Activated B cell treated with CpG ODN at 0.5 μM for 24 hours (primary cell): ENCODE measurements around the gene ING1. TPM values are rescaled to one million over a fixed set of nuclear protein-coding genes. Genes with fewer than 3 reads are reported as not detected.

Source experiments
- ATAC-seq: fragments of 200-7000 bp; cut with Tn5 transposase; one replicate; pipeline ENCODE4 v1.10.0; 2021; ENCODE audit warnings: low read depth, mild to moderate bottlenecking, moderate library complexity
- CTCF ChIA-PET: fragments of 350-600 bp; sonication (Branson Sonifier 250); formaldehyde crosslinking; loops from one replicate; lab custom pipeline; 2021; ENCODE audit warnings: antibody characterized with exemption; lab: Charles Lee
- POLR2A ChIA-PET: fragments of 350-600 bp; sonication (Branson Sonifier 250); formaldehyde crosslinking; loops from one replicate; lab custom pipeline; 2021; ENCODE audit warnings: antibody characterized with exemption; lab: Charles Lee
- DNase-seq: peaks from one replicate; pipeline ENCODE4 v3.0.0; 2022
- H3K27ac Mint-ChIP-seq: one replicate; pipeline ENCODE4 v1.8.0; 2020; ENCODE audit warnings: mixed read lengths
- H3K27me3 Mint-ChIP-seq: one replicate; pipeline ENCODE4 v1.8.0; 2021; ENCODE audit warnings: mixed read lengths
- H3K36me3 Mint-ChIP-seq: one replicate; pipeline ENCODE4 v1.8.0; 2021; ENCODE audit warnings: low read depth, mixed read lengths
- H3K4me1 Mint-ChIP-seq: one replicate; pipeline ENCODE4 v1.8.0; 2021; ENCODE audit warnings: mixed read lengths
- H3K4me3 Mint-ChIP-seq: one replicate; pipeline ENCODE4 v1.8.0; 2020; ENCODE audit warnings: mild to moderate bottlenecking, mixed read lengths
- H3K9me3 Mint-ChIP-seq: one replicate; pipeline ENCODE4 v1.8.0; 2020; ENCODE audit warnings: mixed read lengths
- intact Hi-C: fragments of 100-400 bp; cut with micrococcal nuclease; formaldehyde crosslinking; loops from one replicate; pipeline ENCODE4 v1.15.1; 2024
- total RNA-seq: library from RNA; stranded (reverse); gene quantifications from 2 replicates; pipeline ENCODE4 v1.2.3, GENCODE V29; 2022
- TF ChIP-seq, protein P1 (sequence below): fragments of 200-600 bp; IDR thresholded peaks from one replicate; pipeline ENCODE4 v1.8.0; 2022; ENCODE audit warnings: antibody characterized with exemption, mild to moderate bottlenecking

The ING1 gene
- total RNA-seq, 1 donor from 2014 or later: 14.3 TPM

DNA sequence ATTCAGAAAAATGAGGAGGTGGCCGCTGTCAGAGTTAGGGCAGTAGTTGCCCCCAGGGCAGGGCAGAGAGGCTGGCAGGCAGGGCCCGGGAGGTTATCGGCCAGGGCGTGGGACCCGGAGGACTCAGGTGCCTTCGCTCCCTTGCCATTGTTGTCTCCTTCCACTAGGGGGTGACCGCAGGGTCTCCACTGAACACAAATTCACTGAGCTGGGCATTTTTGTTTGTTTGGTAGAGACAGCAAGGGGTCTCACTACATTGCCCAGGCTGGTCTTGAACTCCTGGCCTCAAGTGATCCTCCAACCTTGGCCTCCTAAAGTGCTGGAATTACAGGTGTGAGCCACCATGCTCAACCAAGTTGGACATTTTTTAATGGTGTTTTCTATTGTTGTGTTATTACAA, 32.6 kb upstream of the ING1 start:
- no peaks in the 10 kb centered on the region for H3K27me3 Mint-ChIP-seq
- peak overlapping the region; percentile 35 for H3K27ac Mint-ChIP-seq
- DNase-seq (no peak), ATAC-seq (no peak)
- POLR2A ChIA-PET: interaction anchor here (0.8 to 3.5 kb wide), 4 partner anchors 29 to 36 kb away, joined by 3 to 21 read pairs (median 14); no protein-coding TSS in a partner anchor
- CTCF ChIA-PET: interaction anchor here (1.1 to 2.0 kb wide), 5 partner anchors 16 to 36 kb away, joined by 3 to 7 read pairs (median 5); no protein-coding TSS in a partner anchor
- peaks cover 56% of the 10 kb centered on the region for H3K36me3 Mint-ChIP-seq
- H3K9me3 Mint-ChIP-seq: no peaks in the 10 kb centered on the region
- no peak overlapping the region for H3K4me3 Mint-ChIP-seq
- peaks cover 37% of the 10 kb centered on the region for H3K4me1 Mint-ChIP-seq
- TF ChIP-seq, protein P1, sequence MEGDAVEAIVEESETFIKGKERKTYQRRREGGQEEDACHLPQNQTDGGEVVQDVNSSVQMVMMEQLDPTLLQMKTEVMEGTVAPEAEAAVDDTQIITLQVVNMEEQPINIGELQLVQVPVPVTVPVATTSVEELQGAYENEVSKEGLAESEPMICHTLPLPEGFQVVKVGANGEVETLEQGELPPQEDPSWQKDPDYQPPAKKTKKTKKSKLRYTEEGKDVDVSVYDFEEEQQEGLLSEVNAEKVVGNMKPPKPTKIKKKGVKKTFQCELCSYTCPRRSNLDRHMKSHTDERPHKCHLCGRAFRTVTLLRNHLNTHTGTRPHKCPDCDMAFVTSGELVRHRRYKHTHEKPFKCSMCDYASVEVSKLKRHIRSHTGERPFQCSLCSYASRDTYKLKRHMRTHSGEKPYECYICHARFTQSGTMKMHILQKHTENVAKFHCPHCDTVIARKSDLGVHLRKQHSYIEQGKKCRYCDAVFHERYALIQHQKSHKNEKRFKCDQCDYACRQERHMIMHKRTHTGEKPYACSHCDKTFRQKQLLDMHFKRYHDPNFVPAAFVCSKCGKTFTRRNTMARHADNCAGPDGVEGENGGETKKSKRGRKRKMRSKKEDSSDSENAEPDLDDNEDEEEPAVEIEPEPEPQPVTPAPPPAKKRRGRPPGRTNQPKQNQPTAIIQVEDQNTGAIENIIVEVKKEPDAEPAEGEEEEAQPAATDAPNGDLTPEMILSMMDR: no peak
- intact Hi-C loops: no loop called here

- no peaks in the 10 kb centered on the region for H3K9me3 Mint-ChIP-seq
- no peaks in the 10 kb centered on the region for H3K27me3 Mint-ChIP-seq
Measured at GRCh38 chr13:110681868-110682550, 31.5 kb upstream of the ING1 start.

GRCh38 chr13:110682746-110683145, 30.8 kb upstream of the ING1 start:
- TF ChIP-seq, protein P1: no peak
- Mint-ChIP-seq H3K27me3 (no peaks in the 10 kb centered on the region), H3K9me3 (no peaks in the 10 kb centered on the region), H3K4me1 (peaks cover 20% of the 10 kb centered on the region), H3K27ac (no peak overlapping the region), H3K36me3 (peaks cover 71% of the 10 kb centered on the region), H3K4me3 (no peak overlapping the region)
- DNase-seq (no peak), ATAC-seq (no peak)
- intact Hi-C loops: loop anchor here (1.0 kb wide), 1 partner anchor 137 kb away; no protein-coding TSS in a partner anchor
- CTCF ChIA-PET: interaction anchor here (0.9 to 1.6 kb wide), 2 partner anchors 38 to 89 kb away, joined by 3 to 5 read pairs; no protein-coding TSS in a partner anchor
- POLR2A ChIA-PET: no interaction called here

More at GRCh38 chr13:110681868-110682550, 31.5 kb upstream of the ING1 start:
- ATAC-seq (no peak), DNase-seq (no peak)
- CTCF ChIA-PET: interaction anchor here (0.9 to 2.0 kb wide), 5 partner anchors 17 to 137 kb away, joined by 3 to 7 read pairs (median 3); no protein-coding TSS in a partner anchor
- TF ChIP-seq, protein P1: no peak
- H3K4me1 Mint-ChIP-seq: peaks cover 25% of the 10 kb centered on the region
- H3K4me3 Mint-ChIP-seq: no peak overlapping the region
- POLR2A ChIA-PET: interaction anchor here (2.9 to 3.5 kb wide), 2 partner anchors 30 to 33 kb away, joined by 20 to 21 read pairs; no protein-coding TSS in a partner anchor
- H3K36me3 Mint-ChIP-seq: peaks cover 66% of the 10 kb centered on the region
- intact Hi-C loops: no loop called here
- peak overlapping the region; percentile 50 for H3K27ac Mint-ChIP-seq

GRCh38 chr13:110683203-110683883, 30.2 kb upstream of the ING1 start:
- Mint-ChIP-seq H3K27me3 (no peaks in the 10 kb centered on the region), H3K4me1 (peaks cover 14% of the 10 kb centered on the region), H3K4me3 (no peak overlapping the region), H3K36me3 (peaks cover 74% of the 10 kb centered on the region), H3K27ac (no peak overlapping the region), H3K9me3 (no peaks in the 10 kb centered on the region)
- ChIA-PET CTCF (interaction anchor here (0.5 to 1.6 kb wide), 4 partner anchors 34 to 134 kb away, joined by 3 to 5 read pairs (median 3); no protein-coding TSS in a partner anchor), POLR2A (interaction anchor here (1.1 kb wide), 1 partner anchor 241 kb away, joined by 3 read pairs; no protein-coding TSS in a partner anchor)
- TF ChIP-seq, protein P1: no peak
- no peak for DNase-seq
- no peak for ATAC-seq
- intact Hi-C loops: loop anchor here (1.0 kb wide), 1 partner anchor 136 kb away; no protein-coding TSS in a partner anchor
